Vagina (tissue), 2 donors: Measurements from ENCODE around the gene ARPC2.

Source experiments
- POLR2A ChIP-seq, 2 donors: fragments of 450-650 bp; IDR thresholded peaks; one replicate each; pipeline ENCODE4 v1.6.1; 2017; ENCODE audit warnings: antibody characterized with exemption in 2 of 2, mild to moderate bottlenecking in 2 of 2, moderate library complexity in 2 of 2
- TF ChIP-seq, protein P1 (sequence below), 3 experiments: fragments of 450-650 bp in 2 of 3; fragments of 200-600 bp in 1 of 3; sonication (generic) in 1 of 3; IDR thresholded peaks; one replicate each; pipeline ENCODE4 v1.5.1; 2017 to 2019; ENCODE audit warnings: antibody characterized with exemption in 3 of 3, mild to moderate bottlenecking in 2 of 3, moderate library complexity in 2 of 3

- TF ChIP-seq POLR2A (IDR thresholded peaks at IDR 0.05), result no peak
- TF ChIP-seq, protein P1, sequence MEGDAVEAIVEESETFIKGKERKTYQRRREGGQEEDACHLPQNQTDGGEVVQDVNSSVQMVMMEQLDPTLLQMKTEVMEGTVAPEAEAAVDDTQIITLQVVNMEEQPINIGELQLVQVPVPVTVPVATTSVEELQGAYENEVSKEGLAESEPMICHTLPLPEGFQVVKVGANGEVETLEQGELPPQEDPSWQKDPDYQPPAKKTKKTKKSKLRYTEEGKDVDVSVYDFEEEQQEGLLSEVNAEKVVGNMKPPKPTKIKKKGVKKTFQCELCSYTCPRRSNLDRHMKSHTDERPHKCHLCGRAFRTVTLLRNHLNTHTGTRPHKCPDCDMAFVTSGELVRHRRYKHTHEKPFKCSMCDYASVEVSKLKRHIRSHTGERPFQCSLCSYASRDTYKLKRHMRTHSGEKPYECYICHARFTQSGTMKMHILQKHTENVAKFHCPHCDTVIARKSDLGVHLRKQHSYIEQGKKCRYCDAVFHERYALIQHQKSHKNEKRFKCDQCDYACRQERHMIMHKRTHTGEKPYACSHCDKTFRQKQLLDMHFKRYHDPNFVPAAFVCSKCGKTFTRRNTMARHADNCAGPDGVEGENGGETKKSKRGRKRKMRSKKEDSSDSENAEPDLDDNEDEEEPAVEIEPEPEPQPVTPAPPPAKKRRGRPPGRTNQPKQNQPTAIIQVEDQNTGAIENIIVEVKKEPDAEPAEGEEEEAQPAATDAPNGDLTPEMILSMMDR (IDR thresholded peaks at IDR 0.05), result no peak
Observed at GRCh38 chr2:218244665-218245064, 27.7 kb downstream of the ARPC2 start.
